Measurements from ENCODE around the gene SAMD14.
A peak's percentile ranks its signal among the peaks of the same experiment; 100 is the strongest.

SAMD14 gene

DNA sequence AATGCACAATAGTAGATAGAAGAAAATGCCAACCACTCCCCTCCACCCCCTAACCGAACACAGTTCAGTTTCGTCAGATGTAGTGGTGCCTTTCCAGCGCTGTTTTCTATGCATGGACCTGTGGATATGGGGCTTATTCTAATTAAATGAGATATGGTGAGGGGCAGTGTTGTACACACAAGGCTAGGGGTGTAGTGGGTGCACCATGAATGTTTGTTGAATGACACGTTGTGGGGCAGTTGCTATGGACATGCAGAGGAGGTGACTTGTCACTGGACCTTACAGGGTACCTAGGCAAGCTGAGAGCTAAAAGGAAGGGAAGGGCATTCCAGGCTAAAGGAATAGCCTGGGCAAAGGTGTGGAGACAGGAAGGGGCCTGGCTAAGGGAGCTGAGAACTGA lies 31.4 kb downstream of the SAMD14 start:
- peaks cover 18% of the 10 kb centered on the region for H3K4me1 ChIP-seq (ENCODE audit: control insufficient read depth, insufficient read depth, low read length)
- H3K9me3 ChIP-seq (ENCODE audit: control insufficient read depth, insufficient read depth, low read length), result no peaks in the 10 kb centered on the region
- H3K9ac ChIP-seq (ENCODE audit: low read depth, low read length), result no peak overlapping the region
- no peak overlapping the region for H3K4me3 ChIP-seq (ENCODE audit: low read depth, low read length)
- no peak overlapping the region for H3K27ac ChIP-seq (ENCODE audit: low read depth, low read length)
- no peaks in the 10 kb centered on the region for H3K27me3 ChIP-seq (ENCODE audit: control insufficient read depth, insufficient read depth, low read length)
- H3K36me3 ChIP-seq (ENCODE audit: control insufficient read depth, insufficient read depth, low read length), result no peaks in the 10 kb centered on the region

DNA sequence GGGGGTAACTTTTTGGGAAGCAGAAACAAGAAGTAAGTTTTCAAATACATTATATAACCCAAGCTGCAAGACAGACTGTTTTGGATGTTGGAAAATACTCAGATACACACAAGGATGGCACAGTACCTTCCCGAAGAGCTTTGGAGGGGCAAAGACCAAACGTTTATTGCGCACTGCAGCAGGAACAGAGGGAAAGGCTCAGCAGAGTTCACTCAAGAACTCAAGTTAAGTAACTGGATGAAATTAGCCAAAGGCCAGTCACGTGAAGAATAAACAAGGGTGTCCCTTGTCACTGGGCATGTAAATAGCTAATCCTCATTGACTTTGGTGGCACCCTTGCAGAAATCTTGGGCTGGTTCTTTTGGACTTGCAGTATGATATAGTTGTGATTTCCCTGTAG lies 32.0 kb downstream of the SAMD14 start:
- H3K27me3 ChIP-seq (ENCODE audit: control insufficient read depth, insufficient read depth, low read length), result 0 out of 2 replicates have a peak, but pooled peaks cover 4% of the 10 kb centered on the region
- no peak overlapping the region for H3K27ac ChIP-seq (ENCODE audit: low read depth, low read length)
- H3K36me3 ChIP-seq (ENCODE audit: control insufficient read depth, insufficient read depth, low read length), result no peaks in the 10 kb centered on the region
- H3K4me3 ChIP-seq (ENCODE audit: low read depth, low read length), result no peak overlapping the region
- no peak overlapping the region for H3K9ac ChIP-seq (ENCODE audit: low read depth, low read length)
- H3K4me1 ChIP-seq (ENCODE audit: control insufficient read depth, insufficient read depth, low read length), result peaks cover 18% of the 10 kb centered on the region
- no peaks in the 10 kb centered on the region for H3K9me3 ChIP-seq (ENCODE audit: control insufficient read depth, insufficient read depth, low read length)

GRCh38 chr17:50097455-50097854 lies 32.5 kb downstream of the SAMD14 start:
- no peaks in the 10 kb centered on the region for H3K9me3 ChIP-seq (ENCODE audit: control insufficient read depth, insufficient read depth, low read length)
- no peaks in the 10 kb centered on the region for H3K36me3 ChIP-seq (ENCODE audit: control insufficient read depth, insufficient read depth, low read length)
- peaks cover 18% of the 10 kb centered on the region for H3K4me1 ChIP-seq (ENCODE audit: control insufficient read depth, insufficient read depth, low read length)
- no peak overlapping the region for H3K9ac ChIP-seq (ENCODE audit: low read depth, low read length)
- H3K27me3 ChIP-seq (ENCODE audit: control insufficient read depth, insufficient read depth, low read length), result 0 out of 2 replicates have a peak, but pooled peaks cover 4% of the 10 kb centered on the region
- no peak overlapping the region for H3K27ac ChIP-seq (ENCODE audit: low read depth, low read length)
- no peak overlapping the region for H3K4me3 ChIP-seq (ENCODE audit: low read depth, low read length)

DNA sequence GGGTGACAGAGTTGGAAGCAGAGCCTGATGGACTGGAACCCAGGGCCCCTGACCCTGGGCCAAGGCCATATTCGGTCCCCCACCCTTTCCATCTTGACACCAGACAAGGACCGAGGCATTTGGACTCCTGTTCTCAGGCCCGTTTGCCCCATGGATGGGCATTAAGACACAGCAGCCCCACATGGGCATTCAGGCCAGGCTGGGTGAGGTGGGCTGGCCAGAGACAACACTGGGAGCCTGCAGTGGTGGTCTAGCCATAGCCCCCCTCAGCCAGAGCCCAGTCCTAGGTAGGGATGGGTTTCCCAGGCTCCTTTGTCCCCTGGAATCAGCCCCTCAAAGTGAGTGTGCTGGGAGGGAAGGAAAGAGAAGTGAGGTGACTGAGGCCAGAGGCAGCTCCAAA lies 33.2 kb downstream of the SAMD14 start:
- Histone ChIP-seq H3K27me3 (ENCODE audit: control insufficient read depth, insufficient read depth, low read length) (0 out of 2 replicates have a peak, but pooled peaks cover 4% of the 10 kb centered on the region), H3K9ac (ENCODE audit: low read depth, low read length) (no peak overlapping the region), H3K4me1 (ENCODE audit: control insufficient read depth, insufficient read depth, low read length) (peaks cover 18% of the 10 kb centered on the region), H3K27ac (ENCODE audit: low read depth, low read length) (no peak overlapping the region), H3K9me3 (ENCODE audit: control insufficient read depth, insufficient read depth, low read length) (no peaks in the 10 kb centered on the region), H3K36me3 (ENCODE audit: control insufficient read depth, insufficient read depth, low read length) (no peaks in the 10 kb centered on the region), H3K4me3 (ENCODE audit: low read depth, low read length) (no peak overlapping the region)

GRCh38 chr17:50096092-50096491 lies 33.9 kb downstream of the SAMD14 start:
- H3K27ac ChIP-seq (ENCODE audit: low read depth, low read length), result no peak overlapping the region
- H3K4me1 ChIP-seq (ENCODE audit: control insufficient read depth, insufficient read depth, low read length), result peaks cover 14% of the 10 kb centered on the region
- H3K36me3 ChIP-seq (ENCODE audit: control insufficient read depth, insufficient read depth, low read length), result no peaks in the 10 kb centered on the region
- H3K9me3 ChIP-seq (ENCODE audit: control insufficient read depth, insufficient read depth, low read length), result no peaks in the 10 kb centered on the region
- peak overlapping the region; percentile 86 for H3K4me3 ChIP-seq (ENCODE audit: low read depth, low read length)
- 0 out of 2 replicates have a peak, but pooled peaks cover 4% of the 10 kb centered on the region for H3K27me3 ChIP-seq (ENCODE audit: control insufficient read depth, insufficient read depth, low read length)
- H3K9ac ChIP-seq (ENCODE audit: low read depth, low read length), result no peak overlapping the region

- Histone ChIP-seq H3K4me1 (ENCODE audit: control insufficient read depth, insufficient read depth, low read length) (peaks cover 9% of the 10 kb centered on the region), H3K27ac (ENCODE audit: low read depth, low read length) (peak overlapping the region; percentile 73), H3K27me3 (ENCODE audit: control insufficient read depth, insufficient read depth, low read length) (0 out of 2 replicates have a peak, but pooled peaks cover 4% of the 10 kb centered on the region), H3K4me3 (ENCODE audit: low read depth, low read length) (peak overlapping the region; percentile 86), H3K36me3 (ENCODE audit: control insufficient read depth, insufficient read depth, low read length) (no peaks in the 10 kb centered on the region), H3K9ac (ENCODE audit: low read depth, low read length) (no peak overlapping the region), H3K9me3 (ENCODE audit: control insufficient read depth, insufficient read depth, low read length) (no peaks in the 10 kb centered on the region)
Observed at GRCh38 chr17:50095626-50096037, 34.3 kb downstream of the SAMD14 start.

DNA sequence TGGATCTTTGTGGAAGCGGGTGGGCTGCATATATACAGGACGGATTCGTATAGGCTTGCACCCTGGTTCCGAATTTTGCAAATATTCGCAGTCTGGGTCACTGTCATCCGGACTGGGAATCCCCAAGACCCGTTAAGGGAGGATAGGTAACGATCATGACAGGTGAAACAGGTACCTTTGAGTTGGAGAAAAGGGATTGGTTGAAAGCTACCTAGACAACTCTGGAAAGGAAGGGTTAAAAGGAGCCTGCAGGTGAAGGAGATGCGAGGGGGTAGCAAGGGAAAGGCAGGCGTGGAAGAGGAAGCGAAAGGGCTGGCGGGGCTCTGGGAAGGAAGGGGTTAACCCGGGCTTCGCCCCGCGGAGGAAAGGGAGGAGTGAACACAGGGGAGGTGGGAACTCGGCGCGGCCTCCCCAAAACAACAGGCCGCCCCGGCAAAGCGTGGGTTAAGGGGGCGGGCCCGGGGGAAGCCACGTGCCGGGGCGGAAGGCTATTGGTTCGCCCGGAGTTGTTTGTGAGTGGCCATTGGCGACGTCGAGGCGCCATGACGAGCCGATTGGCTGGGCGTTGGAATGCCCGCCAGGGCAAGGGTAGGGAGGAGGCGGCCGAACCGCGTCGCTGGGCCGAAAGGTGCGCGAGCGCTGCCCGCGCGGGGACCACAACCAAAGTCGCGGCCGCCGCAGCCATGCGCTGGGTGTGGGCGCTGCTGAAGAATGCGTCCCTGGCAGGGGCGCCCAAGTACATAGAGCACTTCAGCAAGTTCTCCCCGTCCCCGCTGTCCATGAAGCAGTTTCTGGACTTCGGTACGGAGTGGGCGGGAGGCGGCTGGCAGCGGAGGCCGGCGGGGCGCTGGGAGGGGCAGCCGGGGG lies 35.0 kb downstream of the SAMD14 start, which contains the start of gene PDK2:
Gene PDK2 (plus strand): TSS at position 599 of the 867 bp plus-strand sequence. CDS start 85 bp downstream, at position 684.
- Histone ChIP-seq H3K9me3 (ENCODE audit: control insufficient read depth, insufficient read depth, low read length) (no peaks in the 10 kb centered on the region), H3K27ac (ENCODE audit: low read depth, low read length) (peak within 1 kb of the TSS; percentile 73), H3K9ac (ENCODE audit: low read depth, low read length) (no peak within 1 kb of the TSS), H3K36me3 (ENCODE audit: control insufficient read depth, insufficient read depth, low read length) (no peaks in the 10 kb centered on the region), H3K27me3 (ENCODE audit: control insufficient read depth, insufficient read depth, low read length) (0 out of 2 replicates have a peak, but pooled peaks cover 4% of the 10 kb centered on the region), H3K4me3 (ENCODE audit: low read depth, low read length) (peak within 1 kb of the TSS; percentile 86), H3K4me1 (ENCODE audit: control insufficient read depth, insufficient read depth, low read length) (peaks cover 9% of the 10 kb centered on the region; the same call in 1 of the 2 replicates)

DNA sequence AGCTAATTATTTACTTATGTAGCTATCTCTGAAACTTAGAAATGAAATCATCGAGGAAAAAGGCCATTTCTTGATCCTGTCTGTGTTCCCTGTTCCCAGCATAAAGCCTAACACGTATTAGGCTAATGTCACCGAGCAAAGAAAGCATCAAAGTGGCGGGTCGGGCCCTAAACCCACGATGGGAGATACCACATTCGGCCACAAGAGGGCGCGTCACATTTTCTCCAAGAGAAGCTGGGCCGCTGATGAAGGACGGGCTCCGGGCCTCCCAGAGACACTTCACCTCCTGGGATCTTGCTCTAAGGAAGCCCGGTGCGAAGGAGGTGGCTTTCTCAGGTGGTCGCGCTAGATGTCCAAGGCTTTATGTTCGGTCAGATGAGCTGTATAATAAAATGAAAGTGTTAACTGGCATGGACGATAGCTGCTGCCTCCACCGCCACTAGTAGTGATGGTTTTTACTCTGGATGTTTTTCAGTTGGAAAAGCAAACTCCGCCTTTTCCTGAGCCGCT lies 35.7 kb downstream of the SAMD14 start:
- H3K4me1 ChIP-seq (ENCODE audit: control insufficient read depth, insufficient read depth, low read length), result peaks cover 9% of the 10 kb centered on the region; the same call in 1 of the 2 replicates
- H3K27ac ChIP-seq (ENCODE audit: low read depth, low read length), result no peak overlapping the region
- H3K36me3 ChIP-seq (ENCODE audit: control insufficient read depth, insufficient read depth, low read length), result no peaks in the 10 kb centered on the region
- H3K4me3 ChIP-seq (ENCODE audit: low read depth, low read length), result peak overlapping the region; percentile 86
- no peak overlapping the region for H3K9ac ChIP-seq (ENCODE audit: low read depth, low read length)
- H3K27me3 ChIP-seq (ENCODE audit: control insufficient read depth, insufficient read depth, low read length), result 0 out of 2 replicates have a peak, but pooled peaks cover 4% of the 10 kb centered on the region
- H3K9me3 ChIP-seq (ENCODE audit: control insufficient read depth, insufficient read depth, low read length), result no peaks in the 10 kb centered on the region

- H3K9me3 ChIP-seq (ENCODE audit: control insufficient read depth, insufficient read depth, low read length), result no peaks in the 10 kb centered on the region
- H3K27me3 ChIP-seq (ENCODE audit: control insufficient read depth, insufficient read depth, low read length), result 0 out of 2 replicates have a peak, but pooled peaks cover 4% of the 10 kb centered on the region
- peaks cover 9% of the 10 kb centered on the region; the same call in 1 of the 2 replicates for H3K4me1 ChIP-seq (ENCODE audit: control insufficient read depth, insufficient read depth, low read length)
- no peak overlapping the region for H3K9ac ChIP-seq (ENCODE audit: low read depth, low read length)
- no peaks in the 10 kb centered on the region for H3K36me3 ChIP-seq (ENCODE audit: control insufficient read depth, insufficient read depth, low read length)
- no peak overlapping the region for H3K27ac ChIP-seq (ENCODE audit: low read depth, low read length)
- H3K4me3 ChIP-seq (ENCODE audit: low read depth, low read length), result no peak overlapping the region
Observed at GRCh38 chr17:50093807-50094206, 36.2 kb downstream of the SAMD14 start.

DNA sequence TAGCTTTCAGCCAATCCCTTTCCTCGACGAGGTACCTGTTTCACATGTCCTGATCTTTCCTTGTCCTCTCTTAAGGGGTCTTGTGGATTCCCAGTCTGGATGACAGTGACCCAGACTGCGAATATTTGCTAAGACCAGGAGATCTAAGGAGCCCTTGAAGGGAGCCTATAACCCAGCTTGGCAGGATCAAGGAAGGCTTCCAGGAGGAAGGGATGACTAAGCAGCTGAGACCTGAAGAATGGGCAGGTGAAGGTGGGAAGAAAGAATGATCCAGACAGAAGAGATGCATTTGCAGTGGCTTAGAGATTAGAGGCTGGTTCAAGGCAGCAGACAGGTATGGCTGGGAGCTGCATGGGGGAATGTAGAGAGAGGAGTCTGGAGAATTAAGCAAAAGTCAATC lies 36.7 kb downstream of the SAMD14 start:
- Histone ChIP-seq H3K36me3 (ENCODE audit: control insufficient read depth, insufficient read depth, low read length) (no peaks in the 10 kb centered on the region), H3K9ac (ENCODE audit: low read depth, low read length) (no peak overlapping the region), H3K27me3 (ENCODE audit: control insufficient read depth, insufficient read depth, low read length) (0 out of 2 replicates have a peak, but pooled peaks cover 4% of the 10 kb centered on the region), H3K27ac (ENCODE audit: low read depth, low read length) (no peak overlapping the region), H3K9me3 (ENCODE audit: control insufficient read depth, insufficient read depth, low read length) (no peaks in the 10 kb centered on the region), H3K4me1 (ENCODE audit: control insufficient read depth, insufficient read depth, low read length) (peaks cover 9% of the 10 kb centered on the region; the same call in 1 of the 2 replicates), H3K4me3 (ENCODE audit: low read depth, low read length) (no peak overlapping the region)

- Histone ChIP-seq H3K27ac (ENCODE audit: low read depth, low read length) (no peak overlapping the region), H3K9me3 (ENCODE audit: control insufficient read depth, insufficient read depth, low read length) (no peaks in the 10 kb centered on the region), H3K4me3 (ENCODE audit: low read depth, low read length) (no peak overlapping the region), H3K4me1 (ENCODE audit: control insufficient read depth, insufficient read depth, low read length) (peaks cover 9% of the 10 kb centered on the region; the same call in 1 of the 2 replicates), H3K36me3 (ENCODE audit: control insufficient read depth, insufficient read depth, low read length) (no peaks in the 10 kb centered on the region), H3K9ac (ENCODE audit: low read depth, low read length) (no peak overlapping the region), H3K27me3 (ENCODE audit: control insufficient read depth, insufficient read depth, low read length) (0 out of 2 replicates have a peak, but pooled peaks cover 4% of the 10 kb centered on the region)
Observed at GRCh38 chr17:50091918-50092285, 38.1 kb downstream of the SAMD14 start.

Measured in HUES48 (cell line).